Activated CD4-positive, alpha-beta memory T cell treated with anti-CD3 and anti-CD28 coated beads, Interleukin-2, amount 10 ng/mL, durations not matched to agents 7 days and 5 days (primary cell): Measurements from ENCODE around the gene SCARB1. TPM values are rescaled to one million over a fixed set of nuclear protein-coding genes. Genes with fewer than 3 reads are reported as not detected.

Source experiments
- CTCF ChIA-PET: fragments of 350-600 bp; sonication (Branson Sonifier 250); formaldehyde crosslinking; loops from one replicate; lab custom pipeline; 2021; ENCODE audit warnings: antibody characterized with exemption, inconsistent platforms; lab: Charles Lee
- POLR2A ChIA-PET: fragments of 350-600 bp; sonication (Branson Sonifier 250); formaldehyde crosslinking; loops from one replicate; lab custom pipeline; 2021; ENCODE audit warnings: antibody characterized with exemption; lab: Charles Lee
- DNase-seq: peaks from one replicate; pipeline ENCODE4 v3.0.0-alpha.2; 2020
- H3K27ac Mint-ChIP-seq: one replicate; pipeline ENCODE4 v1.8.0; 2021; ENCODE audit warnings: mild to moderate bottlenecking, mixed read lengths
- H3K27me3 Mint-ChIP-seq: one replicate; pipeline ENCODE4 v1.8.0; 2021; ENCODE audit warnings: mixed read lengths
- H3K36me3 Mint-ChIP-seq: one replicate; pipeline ENCODE4 v1.8.0; 2021; ENCODE audit warnings: low read depth, mixed read lengths
- H3K4me1 Mint-ChIP-seq: one replicate; pipeline ENCODE4 v1.8.0; 2021; ENCODE audit warnings: mixed read lengths
- H3K4me3 Mint-ChIP-seq: one replicate; pipeline ENCODE4 v1.8.0; 2021; ENCODE audit warnings: mild to moderate bottlenecking, mixed read lengths
- H3K9me3 Mint-ChIP-seq: one replicate; pipeline ENCODE4 v1.8.0; 2021; ENCODE audit warnings: mixed read lengths
- total RNA-seq, 2 experiments: library from RNA; stranded (reverse); gene quantifications; one replicate each; pipeline ENCODE4 v1.2.3, GENCODE V29; 2021

The SCARB1 gene
- total RNA-seq, 2 experiments from 2014 or later: 4.3 to 5.8 TPM

DNA sequence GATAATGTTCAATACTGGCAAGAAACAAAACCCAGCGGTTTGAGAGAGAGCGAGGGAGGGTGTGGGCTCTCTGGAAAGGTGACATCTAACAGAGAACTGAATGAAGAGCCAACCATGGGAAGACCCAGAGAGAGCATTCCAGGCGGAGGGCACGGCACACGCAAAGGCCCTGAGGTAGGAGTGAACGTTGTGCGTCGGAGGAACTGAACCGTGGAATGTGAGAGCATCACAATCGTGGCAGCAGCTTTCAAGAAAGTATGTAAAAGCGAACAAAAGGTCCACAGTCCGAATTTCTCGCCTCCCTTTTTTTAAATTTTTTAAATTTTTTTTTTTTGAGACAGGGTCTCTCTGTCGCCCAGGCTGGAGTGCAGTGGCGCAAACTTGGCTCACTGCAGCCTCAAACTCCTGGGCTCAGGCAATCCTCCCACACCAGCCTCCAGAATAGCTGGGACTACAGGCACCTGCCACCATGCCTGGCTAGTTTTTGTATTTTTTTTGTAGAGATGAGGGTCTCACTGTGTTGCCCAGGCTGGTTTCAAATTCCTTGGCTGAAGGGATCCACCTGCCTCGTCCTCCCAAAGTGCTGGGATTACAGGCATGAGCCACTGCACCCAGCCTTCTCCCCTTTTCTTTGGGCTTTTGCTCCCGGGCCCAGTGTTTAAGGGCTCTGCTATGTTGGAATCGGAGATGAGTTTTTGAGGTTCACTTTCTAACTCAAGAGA lies 15.3 kb upstream of the SCARB1 start:
- H3K27ac Mint-ChIP-seq: no peak overlapping the region
- peaks cover 3% of the 10 kb centered on the region for H3K27me3 Mint-ChIP-seq
- peaks cover 13% of the 10 kb centered on the region for H3K4me1 Mint-ChIP-seq

DNA sequence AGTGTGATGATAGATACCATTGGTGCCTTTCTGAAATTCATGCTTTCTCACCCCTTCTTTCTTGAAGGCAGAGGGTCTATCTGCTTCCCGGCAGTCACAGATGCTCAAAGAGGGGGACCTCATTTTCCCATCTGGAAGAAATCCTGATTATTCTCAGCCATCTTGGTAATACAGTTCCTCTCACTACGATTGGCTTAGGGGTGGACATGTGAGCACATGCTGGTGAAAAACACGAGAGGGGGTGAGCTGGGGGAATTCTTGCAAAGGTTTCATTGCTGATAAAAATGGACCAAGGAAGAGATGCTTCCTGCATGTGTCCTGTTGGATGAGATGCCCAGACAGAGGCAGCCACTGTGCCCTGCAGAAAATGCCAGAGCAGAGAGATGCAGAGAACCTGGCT lies 13.8 kb upstream of the SCARB1 start:
- H3K27ac Mint-ChIP-seq: no peak overlapping the region
- POLR2A ChIA-PET: interaction anchor here (0.6 kb wide), 1 partner anchor 49 kb away, joined by 3 read pairs; no protein-coding TSS in a partner anchor
- H3K27me3 Mint-ChIP-seq: peaks cover 3% of the 10 kb centered on the region
- CTCF ChIA-PET: no interaction called here
- H3K4me3 Mint-ChIP-seq: no peak overlapping the region
- no peaks in the 10 kb centered on the region for H3K9me3 Mint-ChIP-seq
- DNase-seq: no peak
- peaks cover 11% of the 10 kb centered on the region for H3K4me1 Mint-ChIP-seq
- H3K36me3 Mint-ChIP-seq: no peaks in the 10 kb centered on the region

More for the DNA sequence above, 15.3 kb upstream of the SCARB1 start:
- Mint-ChIP-seq H3K9me3 (no peaks in the 10 kb centered on the region), H3K36me3 (no peaks in the 10 kb centered on the region), H3K4me3 (no peak overlapping the region)
- ChIA-PET CTCF (no interaction called here), POLR2A (no interaction called here)
- no peak for DNase-seq

- Mint-ChIP-seq H3K27ac (no peak overlapping the region), H3K27me3 (peaks cover 3% of the 10 kb centered on the region), H3K4me1 (peaks cover 5% of the 10 kb centered on the region), H3K4me3 (no peak overlapping the region), H3K36me3 (no peaks in the 10 kb centered on the region), H3K9me3 (no peaks in the 10 kb centered on the region)
- ChIA-PET POLR2A (no interaction called here), CTCF (no interaction called here)
- no peak for DNase-seq
Measured at GRCh38 chr12:124876171-124876570, 12.5 kb upstream of the SCARB1 start.

DNA sequence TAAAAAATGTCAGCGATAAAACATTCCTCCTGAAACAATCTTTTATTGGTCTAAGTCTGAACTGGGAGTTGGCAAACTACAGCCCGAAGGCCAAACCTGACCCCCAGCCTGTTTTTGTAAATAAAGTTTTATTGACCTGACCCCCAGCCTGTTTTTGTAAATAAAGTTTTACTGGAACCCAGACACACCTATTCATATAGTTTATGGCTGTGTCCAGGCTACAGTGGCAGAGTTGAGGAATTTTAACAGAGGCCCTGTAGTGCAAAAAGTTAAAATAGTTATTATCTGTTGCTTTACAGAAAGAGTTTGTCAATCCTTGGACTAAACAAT lies 12.1 kb upstream of the SCARB1 start:
- H3K27me3 Mint-ChIP-seq: peaks cover 3% of the 10 kb centered on the region
- peaks cover under 1% of the 10 kb centered on the region for H3K4me1 Mint-ChIP-seq
- H3K4me3 Mint-ChIP-seq: no peak overlapping the region
- H3K27ac Mint-ChIP-seq: no peak overlapping the region
- ChIA-PET CTCF (interaction anchor here (0.5 kb wide), 1 partner anchor 16 kb away, joined by 4 read pairs; no protein-coding TSS in a partner anchor), POLR2A (no interaction called here)
- H3K36me3 Mint-ChIP-seq: no peaks in the 10 kb centered on the region
- DNase-seq: no peak
- H3K9me3 Mint-ChIP-seq: no peaks in the 10 kb centered on the region

DNA sequence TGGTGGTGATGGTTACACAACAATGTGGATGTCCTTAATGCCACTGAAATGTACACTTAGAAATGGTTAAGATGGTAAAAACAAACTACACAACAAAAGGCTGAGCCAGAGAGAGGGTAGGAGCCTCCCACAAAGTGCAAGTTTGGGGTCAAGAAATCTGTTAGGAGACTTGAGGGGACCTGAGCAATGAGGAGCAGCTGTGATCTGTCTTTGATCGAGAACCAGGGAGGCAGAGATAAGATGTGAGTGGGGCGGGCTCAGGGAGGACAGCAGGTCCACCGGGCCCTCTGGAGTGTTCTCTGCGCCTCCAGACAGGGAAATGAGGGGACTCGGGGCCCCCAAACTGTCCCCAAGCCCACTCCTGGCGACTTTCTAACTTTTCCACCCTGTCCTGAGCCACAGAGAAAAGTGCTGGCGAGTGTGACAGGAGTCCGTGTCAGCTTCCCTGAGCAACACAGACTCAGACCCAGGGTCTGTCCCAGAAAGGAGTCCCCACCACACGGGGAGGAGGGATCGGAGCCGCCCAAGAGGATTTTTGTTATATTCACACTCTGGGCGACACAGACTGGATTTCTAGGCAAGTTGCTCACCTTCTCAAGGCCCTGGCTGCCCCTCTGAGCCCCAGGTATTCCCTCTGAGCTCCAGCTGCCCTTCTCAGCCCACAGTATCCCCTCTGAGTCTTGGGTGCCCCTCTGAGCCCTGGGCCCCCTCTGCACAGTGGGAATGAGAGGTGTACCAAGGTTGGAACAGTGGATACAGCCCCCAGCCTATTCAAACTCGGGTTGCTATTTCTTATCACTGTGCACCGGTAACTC lies 11.5 kb upstream of the SCARB1 start:
- CTCF ChIA-PET: interaction anchor here (0.5 kb wide), 1 partner anchor 16 kb away, joined by 4 read pairs; no protein-coding TSS in a partner anchor
- no peak overlapping the region for H3K4me3 Mint-ChIP-seq

DNA sequence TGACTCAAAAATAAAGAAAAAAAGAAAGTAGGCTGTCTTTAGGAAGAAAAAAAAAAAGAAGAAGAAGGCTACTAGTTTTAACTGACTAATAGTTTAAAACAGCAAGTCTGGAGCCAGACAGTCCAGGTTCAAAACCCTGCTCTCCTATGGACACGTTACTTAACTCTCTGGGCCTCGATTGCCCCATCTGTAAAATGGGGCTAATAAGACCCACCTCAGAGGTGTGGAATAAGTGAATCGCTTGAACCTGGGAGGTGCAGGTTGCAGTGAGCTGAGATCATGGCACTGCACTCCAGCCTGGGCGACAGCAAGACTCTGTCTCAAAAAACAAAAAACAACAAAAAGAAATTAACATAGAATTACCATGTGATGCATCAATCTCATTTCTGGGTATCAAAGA lies 10.5 kb upstream of the SCARB1 start:
- no peaks in the 10 kb centered on the region for H3K36me3 Mint-ChIP-seq
- peaks cover 5% of the 10 kb centered on the region for H3K27me3 Mint-ChIP-seq
- DNase-seq: no peak
- CTCF ChIA-PET: no interaction called here
- H3K4me3 Mint-ChIP-seq: no peak overlapping the region
- POLR2A ChIA-PET: interaction anchor here (1.1 kb wide), 1 partner anchor 15 kb away, joined by 3 read pairs; no protein-coding TSS in a partner anchor
- no peaks in the 10 kb centered on the region for H3K4me1 Mint-ChIP-seq
- H3K27ac Mint-ChIP-seq: no peak overlapping the region
- no peaks in the 10 kb centered on the region for H3K9me3 Mint-ChIP-seq

More for the DNA sequence above, 11.5 kb upstream of the SCARB1 start:
- Mint-ChIP-seq H3K36me3 (no peaks in the 10 kb centered on the region), H3K27ac (no peak overlapping the region), H3K4me1 (no peaks in the 10 kb centered on the region), H3K27me3 (peaks cover 3% of the 10 kb centered on the region), H3K9me3 (no peaks in the 10 kb centered on the region)
- POLR2A ChIA-PET: no interaction called here
- DNase-seq: no peak

DNA sequence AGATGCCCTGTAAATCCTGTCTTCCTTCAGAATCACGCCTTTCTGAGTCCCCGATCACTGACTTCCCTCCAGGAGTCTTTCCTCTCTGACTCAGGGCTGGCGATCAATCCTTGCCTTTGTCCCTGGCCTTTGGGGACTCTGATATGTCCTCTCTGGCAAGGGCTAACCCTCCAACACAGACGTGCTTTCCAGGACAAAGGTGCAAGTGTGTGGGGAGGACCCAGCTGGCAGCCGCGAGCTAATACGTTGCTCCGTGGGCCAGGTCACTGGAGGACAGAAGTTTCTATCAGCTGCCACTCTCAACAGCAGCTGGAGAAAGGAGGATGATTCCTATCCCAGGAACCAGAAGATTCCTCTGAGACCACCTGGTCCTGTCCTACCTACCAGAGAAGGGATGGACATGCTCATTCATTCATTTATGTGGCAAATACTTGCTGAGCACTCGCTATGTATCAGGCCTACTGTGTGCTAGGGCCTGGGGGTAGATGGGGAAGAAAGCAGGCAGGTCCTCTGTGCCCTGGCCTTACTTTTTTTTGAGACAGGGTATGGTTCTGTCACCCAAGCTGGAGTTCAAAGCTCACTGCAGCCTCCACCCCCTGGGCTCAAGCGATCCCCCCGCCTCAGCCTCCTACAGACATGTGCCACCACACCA lies 8.5 kb upstream of the SCARB1 start:
- peaks cover 14% of the 10 kb centered on the region for H3K27me3 Mint-ChIP-seq
- no peak for DNase-seq
- no peak overlapping the region for H3K4me3 Mint-ChIP-seq
- no peaks in the 10 kb centered on the region for H3K4me1 Mint-ChIP-seq
- CTCF ChIA-PET: no interaction called here
- POLR2A ChIA-PET: no interaction called here
- no peaks in the 10 kb centered on the region for H3K9me3 Mint-ChIP-seq
- H3K36me3 Mint-ChIP-seq: no peaks in the 10 kb centered on the region
- H3K27ac Mint-ChIP-seq: no peak overlapping the region

DNA sequence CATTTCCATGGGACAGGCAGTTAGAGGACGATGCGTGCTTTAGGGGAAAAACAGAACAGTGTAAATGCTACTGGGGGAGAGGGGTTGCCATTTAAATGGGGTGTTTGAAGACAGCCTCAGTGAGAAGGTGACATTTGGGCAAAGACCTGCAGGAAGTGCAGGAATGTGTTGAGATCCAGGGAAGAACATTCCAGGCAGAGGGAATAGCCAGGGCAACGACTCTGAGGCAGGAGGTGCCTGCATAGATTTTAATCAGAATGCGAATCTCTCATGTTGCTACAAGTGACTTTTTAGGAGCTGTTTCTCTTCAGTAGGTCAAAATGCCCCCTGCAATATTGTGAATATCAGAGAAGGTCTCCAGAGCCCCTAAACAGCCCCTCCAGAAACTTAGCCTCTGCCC lies 7.6 kb upstream of the SCARB1 start:
- no peaks in the 10 kb centered on the region for H3K4me1 Mint-ChIP-seq
- DNase-seq: no peak
- H3K9me3 Mint-ChIP-seq: no peaks in the 10 kb centered on the region
- H3K27me3 Mint-ChIP-seq: peaks cover 14% of the 10 kb centered on the region
- ChIA-PET CTCF (no interaction called here), POLR2A (no interaction called here)
- no peak overlapping the region for H3K27ac Mint-ChIP-seq
- H3K36me3 Mint-ChIP-seq: no peaks in the 10 kb centered on the region
- H3K4me3 Mint-ChIP-seq: no peak overlapping the region

DNA sequence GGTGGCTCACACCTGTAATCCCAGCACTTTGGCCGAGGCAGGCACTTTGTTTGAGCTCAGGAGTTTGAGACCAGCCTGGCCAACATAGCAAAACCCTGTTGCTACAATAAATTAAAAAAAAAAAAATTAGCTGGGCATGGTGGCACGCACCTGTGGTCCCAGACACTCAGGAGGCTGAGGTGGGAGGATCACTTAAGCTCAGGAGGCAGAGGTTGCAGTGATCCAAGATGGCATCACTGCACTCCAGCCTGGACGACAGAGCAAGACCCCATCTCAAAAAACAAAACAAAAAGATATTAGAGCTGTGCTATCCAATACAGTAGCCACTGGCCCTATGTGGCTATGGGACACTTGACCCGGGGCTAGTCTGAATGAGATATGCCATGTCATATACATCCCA lies 6.9 kb upstream of the SCARB1 start:
- Mint-ChIP-seq H3K4me1 (no peaks in the 10 kb centered on the region), H3K4me3 (no peak overlapping the region), H3K27me3 (peaks cover 11% of the 10 kb centered on the region), H3K9me3 (no peaks in the 10 kb centered on the region), H3K36me3 (no peaks in the 10 kb centered on the region), H3K27ac (no peak overlapping the region)
- POLR2A ChIA-PET: no interaction called here
- CTCF ChIA-PET: no interaction called here
- DNase-seq: no peak

DNA sequence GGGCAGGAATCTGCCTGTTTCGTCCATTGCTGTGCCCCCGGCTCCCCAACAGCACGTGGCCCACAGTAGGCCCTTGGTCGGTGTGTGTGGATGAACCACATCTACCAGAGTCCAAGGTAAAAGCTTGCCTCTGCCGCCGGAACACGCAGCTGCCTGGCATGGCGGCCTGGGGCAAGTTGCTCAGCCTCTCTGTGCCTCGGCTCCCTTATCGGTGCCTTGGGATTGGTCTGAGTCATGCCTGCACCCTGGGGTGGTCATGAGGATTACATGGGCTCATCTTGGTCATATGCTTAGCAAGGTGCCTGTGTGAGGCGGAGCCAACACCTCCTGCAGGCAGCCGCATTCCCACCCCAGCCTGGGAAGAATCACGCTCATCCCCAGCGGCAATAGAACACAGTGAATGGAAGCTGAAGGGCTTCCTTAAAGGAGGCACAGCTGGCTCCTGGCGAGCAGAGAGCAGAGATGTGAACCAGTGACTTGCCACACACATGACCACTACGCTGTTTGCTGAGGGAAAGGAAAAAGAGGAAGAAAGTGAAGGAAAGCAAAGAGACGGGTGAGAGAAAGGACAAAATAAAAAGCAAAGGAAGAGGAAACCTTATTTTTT lies 5.5 kb upstream of the SCARB1 start:
- ChIA-PET POLR2A (no interaction called here), CTCF (interaction anchor here (0.8 kb wide), 1 partner anchor 38 kb away, joined by 3 read pairs; no protein-coding TSS in a partner anchor)
- H3K9me3 Mint-ChIP-seq: no peaks in the 10 kb centered on the region
- H3K27me3 Mint-ChIP-seq: peaks cover 11% of the 10 kb centered on the region
- peaks cover 4% of the 10 kb centered on the region for H3K4me1 Mint-ChIP-seq
- no peaks in the 10 kb centered on the region for H3K36me3 Mint-ChIP-seq
- no peak overlapping the region for H3K4me3 Mint-ChIP-seq
- no peak for DNase-seq
- H3K27ac Mint-ChIP-seq: no peak overlapping the region

DNA sequence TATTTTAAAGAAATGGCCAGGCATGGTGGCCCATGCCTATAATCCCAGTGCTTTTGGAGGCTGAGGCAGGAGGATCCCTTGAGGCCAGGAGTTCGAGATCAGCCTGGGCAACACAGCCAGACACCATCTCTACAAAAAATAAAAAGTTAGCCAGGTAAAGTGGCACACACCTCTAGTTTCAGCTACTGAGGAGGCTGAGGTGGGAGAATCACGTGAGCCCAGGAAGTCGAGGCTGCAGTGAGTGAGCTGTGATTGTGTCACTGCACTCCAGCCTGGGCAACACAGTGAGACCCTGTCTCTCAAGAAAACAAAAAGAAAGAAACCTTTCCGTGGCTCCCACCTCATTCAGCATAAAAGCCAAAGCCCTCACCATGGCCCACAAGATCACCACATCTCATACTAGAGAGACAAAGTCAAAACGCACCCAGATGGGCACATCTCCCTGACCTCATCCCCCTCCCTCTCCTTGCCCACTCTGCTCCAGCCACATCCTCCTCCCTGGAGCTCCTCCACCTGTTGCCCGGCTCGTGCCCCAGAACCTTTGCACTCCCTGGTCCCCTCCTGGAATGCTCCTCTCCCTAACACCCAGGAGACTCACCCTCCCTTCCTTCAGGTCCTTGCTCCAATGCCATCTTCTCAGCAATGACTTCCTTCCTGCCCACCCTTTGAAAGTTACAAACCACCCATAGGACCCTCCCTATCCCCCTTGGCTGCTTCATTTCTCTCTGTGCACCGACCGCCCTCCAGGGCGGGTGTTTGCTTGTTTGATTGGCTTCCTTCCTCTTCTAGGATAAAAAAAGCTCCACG lies 4.8 kb upstream of the SCARB1 start:
- CTCF ChIA-PET: interaction anchor here (0.8 kb wide), 1 partner anchor 38 kb away, joined by 3 read pairs; no protein-coding TSS in a partner anchor
- DNase-seq: no peak
- no peak overlapping the region for H3K4me3 Mint-ChIP-seq
- H3K27me3 Mint-ChIP-seq: peaks cover 11% of the 10 kb centered on the region
- no peak overlapping the region for H3K27ac Mint-ChIP-seq
- POLR2A ChIA-PET: no interaction called here
- peaks cover 7% of the 10 kb centered on the region for H3K4me1 Mint-ChIP-seq
- H3K9me3 Mint-ChIP-seq: no peaks in the 10 kb centered on the region
- H3K36me3 Mint-ChIP-seq: no peaks in the 10 kb centered on the region

DNA sequence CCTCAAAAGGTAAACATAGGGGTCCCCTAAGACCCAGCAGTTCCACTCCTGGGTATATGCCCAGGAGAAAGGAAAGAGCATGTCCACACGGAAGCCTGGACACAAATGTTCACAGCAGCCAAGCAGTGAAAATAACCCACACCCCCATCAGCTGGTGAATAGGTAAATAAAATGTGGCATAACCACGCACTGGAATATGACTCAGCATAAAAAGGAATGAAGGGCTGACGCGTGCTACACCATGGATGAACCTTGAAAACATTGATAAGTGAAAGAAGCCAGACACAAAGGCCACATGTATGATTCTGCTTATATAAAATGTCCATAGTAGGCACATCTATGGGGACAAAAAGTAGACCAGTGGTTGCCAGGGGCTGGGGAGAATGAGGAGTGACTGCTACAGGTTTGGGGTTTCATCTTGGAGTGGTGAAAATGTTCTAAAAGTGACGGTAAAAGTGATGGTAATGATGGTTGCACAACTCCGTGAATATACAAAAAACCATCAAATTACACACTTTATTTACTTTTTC lies 3.8 kb upstream of the SCARB1 start:
- Mint-ChIP-seq H3K4me3 (no peak overlapping the region), H3K36me3 (no peaks in the 10 kb centered on the region), H3K27me3 (peaks cover 11% of the 10 kb centered on the region), H3K9me3 (no peaks in the 10 kb centered on the region), H3K27ac (no peak overlapping the region), H3K4me1 (peaks cover 13% of the 10 kb centered on the region)
- CTCF ChIA-PET: no interaction called here
- no peak for DNase-seq
- POLR2A ChIA-PET: no interaction called here
